CD4-positive, alpha-beta T cell treated with Interleukin-4 for 4 hours (primary cell): ENCODE measurements around the gene CYTH1.
"Not testable (repeated sequence)": the region's sequence is repeated elsewhere in the genome, so short reads cannot be mapped to it uniquely, and the experiment has no call there.

Experiments
- DNase-seq: peaks from one replicate; pipeline ENCODE4 v3.0.0-alpha.2; 2020

The CYTH1 gene

DNA sequence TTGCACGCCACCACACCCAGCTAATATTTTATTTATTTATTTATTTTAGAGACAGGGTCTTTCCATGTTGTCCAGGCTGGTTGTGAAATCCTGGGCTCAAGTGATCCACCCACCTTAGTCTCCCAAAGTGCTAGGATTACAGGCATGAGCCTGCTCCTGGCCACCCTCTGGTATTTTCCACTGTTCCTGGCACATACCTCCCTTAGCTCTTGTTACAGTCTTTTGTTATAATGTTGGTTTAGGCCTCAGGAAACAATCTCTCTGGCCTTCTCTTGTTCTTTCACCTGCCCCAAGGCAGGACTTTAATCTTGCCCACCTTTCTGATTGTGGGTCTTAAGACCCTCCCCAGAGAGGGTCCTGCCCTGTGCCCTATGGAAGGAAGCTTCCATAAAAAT lies 3.6 kb upstream of the CYTH1 start:
- DNase-seq, result no peak

GRCh38 chr17:78785011-78785662 lies 3.1 kb upstream of the CYTH1 start:
- DNase-seq, result peak; percentile 50

DNA sequence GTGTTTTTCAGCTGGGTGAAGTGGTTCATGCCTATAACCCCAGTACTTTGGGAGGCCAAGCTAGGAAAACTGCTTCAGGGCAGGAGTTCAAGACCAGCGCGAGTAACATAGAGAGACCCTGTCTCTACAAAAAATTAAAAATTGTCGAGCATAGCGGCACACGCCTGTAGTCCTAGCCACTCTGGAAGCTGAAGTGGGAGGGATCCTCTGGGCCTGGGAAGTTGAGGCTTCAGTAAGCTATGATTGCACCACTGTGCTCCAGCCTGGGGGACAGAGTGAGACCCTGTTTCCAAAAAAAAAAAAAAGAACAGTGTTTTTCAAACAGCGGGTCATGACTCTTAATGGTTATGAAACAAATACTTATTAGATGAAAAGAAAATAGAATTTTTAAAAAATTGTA lies 2.3 kb upstream of the CYTH1 start:
- DNase-seq, result no peak

- no peak for DNase-seq
These were observed 1.7 kb upstream of the CYTH1 start for GRCh38 chr17:78783711-78784324.

DNA sequence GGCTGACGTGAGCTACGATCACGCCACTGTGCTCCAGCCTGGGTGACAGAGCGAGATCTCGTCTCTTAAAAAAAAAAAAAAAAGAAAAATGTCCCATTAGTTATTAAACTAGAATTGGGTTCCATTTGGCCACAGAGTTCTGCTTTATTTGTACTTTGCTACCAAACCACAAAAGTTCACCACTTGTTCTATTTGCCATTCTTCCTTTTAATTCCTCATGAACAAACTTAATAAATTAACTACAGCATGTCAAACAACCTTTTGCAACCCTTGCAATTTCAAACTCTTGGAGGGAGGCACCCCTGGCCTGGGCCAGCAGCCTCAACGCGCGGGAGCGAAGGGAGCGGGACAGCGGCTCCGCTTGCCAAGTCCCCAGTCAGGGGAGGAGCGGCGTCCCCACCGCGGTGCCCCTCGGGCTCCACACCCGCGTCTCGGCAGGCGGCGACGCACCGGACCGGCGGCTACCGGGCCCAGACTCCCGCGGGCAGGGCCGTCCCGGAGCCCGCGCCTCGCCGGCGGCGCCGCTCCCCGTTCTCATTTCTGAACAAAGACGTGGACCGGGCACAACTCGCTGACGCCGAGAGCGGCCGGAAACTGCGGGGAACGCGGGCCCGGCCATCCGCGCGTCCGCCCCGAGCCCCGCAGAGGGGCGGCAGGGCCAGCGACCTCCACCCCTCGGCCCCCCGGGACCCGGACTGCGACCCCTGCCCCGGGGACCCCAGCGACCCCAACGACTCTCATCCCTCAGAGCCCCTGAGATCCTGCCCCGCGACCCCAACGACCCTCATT lies 775 bp downstream of the CYTH1 start:
- DNase-seq, result peak; percentile 42

DNA sequence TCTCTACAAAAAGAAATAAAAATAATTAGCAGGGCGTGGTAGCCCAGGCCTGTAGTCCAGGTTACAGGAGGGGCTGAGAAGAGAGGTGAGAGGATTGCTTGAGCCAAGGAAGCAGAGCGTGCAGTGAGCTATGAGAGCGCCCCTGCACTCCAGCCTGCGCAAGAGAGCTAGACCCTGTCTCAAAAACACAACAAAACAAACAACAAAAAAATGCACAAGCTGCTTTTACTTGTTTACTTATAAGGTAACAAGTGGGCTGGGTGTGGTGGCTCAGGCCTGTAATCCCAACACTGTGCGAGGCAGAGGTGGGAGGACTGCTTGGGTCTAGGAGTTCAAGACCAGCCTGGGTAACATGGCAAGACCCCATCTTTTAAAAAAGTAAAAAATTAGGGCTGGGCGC lies 1.7 kb downstream of the CYTH1 start:
- DNase-seq, result peak; percentile 35

GRCh38 chr17:78779850-78780249 lies 2.2 kb downstream of the CYTH1 start:
- peak; percentile 90 for DNase-seq

GRCh38 chr17:78779286-78779651 lies 2.8 kb downstream of the CYTH1 start:
- DNase-seq, result not testable (repeated sequence)

DNA sequence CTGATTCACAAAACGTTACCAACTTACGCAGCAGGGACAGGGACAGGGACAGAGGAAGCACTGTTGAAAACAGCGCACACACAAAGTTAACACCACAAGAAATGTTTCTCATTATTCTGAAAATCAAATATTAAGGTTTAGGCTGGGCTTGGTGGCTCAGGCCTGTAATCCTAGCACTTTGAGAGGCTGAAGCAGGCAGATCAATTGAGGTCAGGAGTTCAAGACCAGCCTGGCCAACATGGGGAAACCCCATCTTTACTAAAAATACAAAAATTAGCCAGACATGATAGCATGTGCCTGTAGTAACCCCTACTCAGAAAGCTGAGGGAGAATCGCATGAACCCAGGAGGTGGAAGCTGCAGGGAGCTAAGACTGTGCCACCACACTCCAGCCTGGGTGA lies 4.2 kb downstream of the CYTH1 start:
- DNase-seq, result peak; percentile 43

DNA sequence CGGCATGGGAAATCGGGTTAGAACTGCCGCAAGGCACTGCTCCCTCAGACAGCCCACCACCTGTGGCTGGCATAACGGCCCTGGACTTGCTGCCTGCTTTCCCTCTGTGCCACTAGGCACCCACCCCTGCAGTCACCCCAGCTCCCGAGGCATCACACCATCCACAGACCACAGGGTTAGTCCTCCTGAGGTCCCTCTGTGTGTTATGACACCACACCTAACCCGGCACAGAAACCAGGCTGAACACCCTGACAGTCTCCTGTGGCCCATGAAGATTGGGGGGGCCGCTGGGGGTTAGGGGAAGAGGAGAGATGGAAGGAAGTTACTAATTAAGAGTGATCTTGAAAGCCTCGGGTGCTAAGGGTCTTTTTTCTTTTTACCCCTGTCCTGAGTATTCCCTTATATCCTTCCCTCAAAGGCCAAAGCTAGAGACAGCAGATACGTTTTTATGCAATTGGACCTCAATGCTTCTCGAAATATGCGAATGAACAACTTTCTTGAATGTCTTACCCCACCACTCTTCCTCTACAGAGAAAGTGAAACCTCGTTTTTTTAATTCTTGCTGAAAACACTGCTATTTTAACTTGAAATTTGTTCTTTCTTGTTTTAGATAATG lies 7.0 kb downstream of the CYTH1 start:
- peak; percentile 74 for DNase-seq

DNA sequence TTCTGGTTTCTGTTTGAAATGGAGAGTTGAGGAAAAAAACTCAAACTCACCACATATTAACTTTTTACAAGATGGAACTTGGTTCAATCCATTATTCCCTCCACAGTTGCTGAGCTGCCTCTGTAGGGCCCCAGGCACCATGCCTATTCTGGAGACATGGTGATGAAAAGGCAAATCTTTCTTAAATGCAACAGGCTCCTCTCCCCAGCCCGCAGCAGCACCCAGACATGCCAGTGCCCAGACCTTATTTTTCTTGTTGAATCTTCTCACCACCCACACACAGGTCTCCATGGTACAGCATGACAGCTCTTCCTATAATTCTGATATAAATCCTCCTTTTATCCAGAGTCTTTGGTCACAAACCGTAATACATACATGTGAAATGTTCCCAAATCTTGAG lies 7.6 kb downstream of the CYTH1 start:
- DNase-seq, result no peak

DNA sequence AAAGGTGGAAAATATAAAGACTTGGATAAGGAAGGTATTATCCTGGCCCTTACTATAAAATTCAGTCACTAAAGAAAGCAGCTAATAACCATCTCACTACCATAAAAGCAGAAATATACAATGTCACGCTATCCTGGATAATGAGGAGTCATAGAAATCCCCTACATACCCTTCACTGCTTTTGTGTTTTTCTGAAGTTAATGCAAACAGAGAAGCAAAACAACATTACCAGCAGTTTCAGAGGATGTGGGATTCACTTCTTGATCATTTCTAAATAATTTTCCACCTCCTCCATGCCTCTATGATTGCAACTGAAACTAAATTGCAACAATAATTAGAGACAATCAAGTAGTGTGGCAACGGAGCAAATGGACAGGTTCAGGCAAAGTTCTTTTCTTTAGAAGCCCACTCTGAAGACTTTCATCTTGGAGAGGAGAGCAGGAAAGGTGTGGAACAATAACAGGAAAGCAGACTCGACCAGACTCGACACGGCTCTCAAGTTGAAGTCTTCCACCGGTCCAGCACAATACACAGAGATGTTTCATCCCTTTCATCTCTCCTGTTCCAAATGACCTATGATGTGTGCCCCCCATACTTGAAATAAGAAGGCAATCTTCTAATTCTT lies 10.2 kb downstream of the CYTH1 start:
- peak; percentile 84 for DNase-seq

GRCh38 chr17:78769196-78769773 lies 12.8 kb downstream of the CYTH1 start:
- no peak for DNase-seq

- DNase-seq, result no peak
These were observed 14.3 kb downstream of the CYTH1 start for GRCh38 chr17:78767806-78768205.

DNA sequence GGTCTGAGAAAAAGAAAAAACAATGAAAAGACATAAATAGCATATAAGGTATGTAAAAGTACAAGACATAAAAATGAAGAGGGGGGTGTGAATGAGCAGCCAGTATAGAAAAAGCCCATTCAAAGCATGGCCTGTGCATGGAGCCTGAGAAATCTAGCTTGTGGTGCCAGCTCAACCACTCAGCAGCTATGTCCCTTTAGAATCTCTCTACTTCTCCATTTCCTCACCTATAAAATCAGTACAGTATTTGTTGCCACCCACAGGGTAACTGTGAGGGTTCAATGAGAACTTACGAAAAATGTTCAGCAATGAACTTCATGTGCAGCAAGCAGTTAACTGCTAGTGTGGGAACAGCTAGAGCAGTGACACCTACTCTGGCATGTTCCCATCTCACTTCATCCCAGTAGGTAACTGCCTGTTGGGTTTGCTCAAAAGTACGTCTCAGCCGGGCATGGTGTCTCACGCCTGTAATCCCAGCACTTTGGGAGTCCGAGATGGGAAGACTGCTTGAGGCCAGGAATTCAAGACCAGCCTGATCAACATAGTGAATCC lies 15.3 kb downstream of the CYTH1 start:
- no peak for DNase-seq

DNA sequence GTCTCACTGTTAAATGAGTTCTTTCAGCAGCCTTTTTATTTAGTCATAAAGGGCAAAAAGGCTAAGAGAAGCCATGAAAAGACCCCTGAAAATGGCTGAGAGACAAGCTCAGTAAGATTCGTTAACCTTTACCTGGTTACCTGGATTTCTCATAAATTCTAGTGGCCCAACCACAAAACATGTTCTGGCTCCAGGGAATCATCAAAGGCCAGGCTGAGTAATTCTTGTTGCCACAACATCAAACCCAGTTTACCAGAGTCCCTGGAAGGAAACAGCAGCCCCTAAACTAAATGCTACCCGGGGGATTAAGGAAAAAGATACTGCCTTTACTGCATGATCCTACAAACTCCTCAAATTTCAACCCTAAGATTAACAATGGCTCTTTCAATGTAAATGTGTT lies 15.8 kb downstream of the CYTH1 start:
- DNase-seq, result no peak

DNA sequence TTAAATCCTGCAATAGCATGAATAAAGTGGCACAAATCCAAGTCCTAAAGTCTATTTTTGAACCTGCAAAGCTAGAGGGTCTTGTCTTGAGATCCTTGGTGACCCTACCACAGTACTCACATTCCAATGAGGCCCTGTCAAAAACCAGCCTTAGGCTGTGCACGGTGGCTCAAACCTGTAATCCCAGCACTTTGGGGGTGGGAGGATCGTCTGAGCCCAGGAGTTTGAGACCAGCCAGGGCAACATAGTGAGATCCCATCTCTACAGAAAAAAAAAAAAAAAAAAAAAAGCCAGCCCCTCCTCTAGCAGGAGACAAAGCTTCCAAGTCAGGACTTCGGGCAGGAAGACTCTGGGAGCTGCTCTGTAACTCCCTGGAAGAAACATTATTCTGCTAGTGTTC lies 16.3 kb downstream of the CYTH1 start:
- DNase-seq, result no peak

DNA sequence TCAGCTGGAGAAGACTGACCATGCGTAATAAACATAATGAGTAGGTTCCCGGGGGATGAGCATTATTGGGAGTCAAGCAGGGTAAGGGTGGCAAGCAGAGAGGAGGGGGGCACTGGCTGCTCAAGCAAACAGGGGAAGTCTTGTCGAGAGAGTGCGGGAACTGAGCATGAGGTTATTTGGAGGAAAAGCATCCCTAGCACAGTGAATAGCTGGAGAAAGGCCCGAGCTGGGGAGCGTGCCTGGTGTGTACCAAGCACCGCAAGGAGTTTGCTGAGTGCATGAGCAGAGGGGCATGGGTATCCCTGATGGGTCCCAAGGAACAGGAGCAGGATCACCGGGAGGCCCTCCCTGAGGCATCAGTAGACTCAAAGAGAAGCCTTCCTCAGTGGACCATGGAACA lies 17.2 kb downstream of the CYTH1 start:
- no peak for DNase-seq

GRCh38 chr17:78763561-78763960 lies 18.5 kb downstream of the CYTH1 start:
- DNase-seq, result no peak

DNA sequence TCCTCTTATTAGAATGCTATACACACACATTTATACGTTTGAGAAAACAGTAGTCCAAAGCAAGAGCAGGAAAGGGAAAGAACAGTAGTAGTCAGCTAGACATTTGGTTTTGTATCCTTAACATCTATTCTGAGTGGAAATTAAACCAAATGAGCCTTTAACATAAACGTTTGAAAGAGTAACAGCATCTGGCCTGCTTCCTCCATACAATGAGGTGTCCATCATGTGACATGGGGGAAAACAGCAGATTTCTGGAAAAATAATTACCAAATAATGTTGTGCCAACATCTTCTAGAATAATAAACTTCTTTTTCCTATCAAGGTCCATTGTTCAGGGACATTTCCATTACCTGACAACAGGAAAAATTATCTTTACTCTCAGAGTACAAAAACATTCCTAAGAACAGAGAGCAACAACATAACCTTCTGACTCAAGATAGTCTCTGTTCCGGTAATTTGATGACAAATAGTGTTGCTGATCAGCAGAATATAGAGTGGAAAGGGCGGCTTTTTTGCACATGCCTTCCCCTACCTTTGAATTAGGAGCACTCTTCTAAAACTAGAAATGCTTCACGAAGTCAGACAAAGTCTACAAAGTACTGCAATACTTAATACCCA lies 20.2 kb downstream of the CYTH1 start:
- peak; percentile 70 for DNase-seq

GRCh38 chr17:78759969-78760352 lies 22.1 kb downstream of the CYTH1 start:
- no peak for DNase-seq
